Endothelial cell of umbilical vein (primary cell): ENCODE measurements around the gene CC2D1A. TPM values are rescaled to one million over a fixed set of nuclear protein-coding genes. Genes with fewer than 3 reads are reported as not detected.

Experiments
- BruUV-seq: library from RNA; stranded (reverse); fragments of 400-500 nt; replicated peaks from 2 replicates; lab custom pipeline; 2021; lab: Mats Ljungman, UMichigan
- CTCF ChIA-PET: fragments of 300-600, 350-600 bp; sonication (Branson Sonifier 250); formaldehyde crosslinking; loops from one replicate; lab custom pipeline; 2021; ENCODE audit warnings: antibody characterized with exemption, inconsistent platforms; lab: Charles Lee
- POLR2A ChIA-PET: fragments of 300-600, 350-600 bp; sonication (Branson Sonifier 250); formaldehyde crosslinking; loops from one replicate; lab custom pipeline; 2021; ENCODE audit warnings: antibody characterized with exemption, inconsistent platforms; lab: Charles Lee
- DNase-seq: peaks from one replicate; pipeline ENCODE4 v3.0.0-alpha.2; 2011; ENCODE audit warnings: low read depth, low spot score
- FAIRE-seq: peaks from 2 replicates; lab custom pipeline; 2011; peaks lifted over from hg19 to GRCh38; lab: Jason Lieb, UNC
- H2AFZ ChIP-seq: 2 replicates; pipeline ENCODE4 v1.6.0; 2012; ENCODE audit warnings: low read depth, low read length, control low read depth, inconsistent platforms
- H3K27ac ChIP-seq: 2 replicates; pipeline ENCODE4 v1.5.1; 2011; ENCODE audit warnings: low read depth, mild to moderate bottlenecking, control low read depth, low read length, moderate library complexity; ENCODE audit not compliant: insufficient read depth
- H3K27me3 ChIP-seq, 2 experiments: 2 replicates each; pipeline versions ENCODE4 v1.6.0 to v1.6.1; 2011; ENCODE audit warnings: low read length in 2 of 2, mixed read lengths in 1 of 2; ENCODE audit not compliant: control insufficient read depth in 2 of 2, insufficient read depth in 2 of 2
- H3K36me3 ChIP-seq, 2 experiments: 2 replicates in 1 of 2; 3 replicates in 1 of 2; pipeline ENCODE4 v1.5.1; 2011; ENCODE audit warnings: low read length in 2 of 2, mild to moderate bottlenecking in 1 of 2, moderate library complexity in 1 of 2; ENCODE audit not compliant: control insufficient read depth in 2 of 2, insufficient read depth in 2 of 2; ENCODE audit errors: extremely low read depth in 1 of 2
- H3K4me1 ChIP-seq: 3 replicates; pipeline ENCODE4 v1.5.1; 2011; ENCODE audit warnings: mild to moderate bottlenecking, low read length; ENCODE audit not compliant: control insufficient read depth, insufficient read depth; ENCODE audit errors: extremely low read depth
- H3K4me2 ChIP-seq: 2 replicates; pipeline ENCODE4 v1.6.1; 2011; ENCODE audit warnings: low read length, control low read depth, mixed read lengths; ENCODE audit not compliant: insufficient read depth
- H3K4me3 ChIP-seq, 3 experiments: fragments of 200-600 bp in 1 of 3; sonication (generic), shearing (Covaris generic) in 1 of 3; replicated peaks in 1 of 3; 2 replicates each; pipeline ENCODE4 v1.5.1; 2011 to 2016; ENCODE audit warnings: control low read depth in 3 of 3, low read length in 3 of 3, mild to moderate bottlenecking in 2 of 3, inconsistent platforms in 1 of 3, low read depth in 1 of 3, moderate library complexity in 1 of 3; ENCODE audit not compliant: insufficient read depth in 1 of 3
- H3K79me2 ChIP-seq: 2 replicates; pipeline ENCODE4 v1.6.0; 2012; ENCODE audit warnings: low read length, inconsistent platforms; ENCODE audit not compliant: control insufficient read depth, insufficient read depth
- H3K9ac ChIP-seq: replicated peaks from 2 replicates; pipeline ENCODE3; 2011; ENCODE audit warnings: low read length, control low read depth; ENCODE audit not compliant: insufficient read depth; ENCODE audit errors: extremely low read depth
- H3K9me1 ChIP-seq: replicated peaks from 3 replicates; pipeline ENCODE4 v1.6.0; 2011; ENCODE audit warnings: mild to moderate bottlenecking, low read length; ENCODE audit not compliant: control insufficient read depth, insufficient read depth; ENCODE audit errors: extremely low read depth
- H3K9me3 ChIP-seq: replicated peaks from 2 replicates; pipeline ENCODE4 v1.5.1; 2012; ENCODE audit warnings: low read length, inconsistent platforms; ENCODE audit not compliant: control insufficient read depth, insufficient read depth
- H4K20me1 ChIP-seq: replicated peaks from 2 replicates; pipeline ENCODE3; 2011; ENCODE audit warnings: mild to moderate bottlenecking, low read length; ENCODE audit not compliant: control insufficient read depth, insufficient read depth; ENCODE audit errors: extremely low read depth
- CTCF ChIP-seq, 2 donors: IDR thresholded peaks; 1 replicate in 1 of 2; 2 replicates in 1 of 2; pipeline ENCODE4 v1.5.1; 2011; ENCODE audit warnings: low read length in 2 of 2, mild to moderate bottlenecking in 2 of 2, moderate library complexity in 2 of 2, control low read depth in 1 of 2, inconsistent platforms in 1 of 2, low read depth in 1 of 2; ENCODE audit not compliant: insufficient read depth in 1 of 2; ENCODE audit errors: extremely low read depth in 1 of 2
- EZH2 ChIP-seq: IDR thresholded peaks from 2 replicates; pipeline ENCODE4 v1.6.1; 2012; ENCODE audit warnings: borderline replicate concordance, low read depth, mild to moderate bottlenecking, moderate library complexity, low read length, inconsistent platforms; ENCODE audit not compliant: severe bottlenecking
- MYC ChIP-seq: IDR thresholded peaks from one replicate; pipeline ENCODE4 v1.6.1; 2011; ENCODE audit warnings: mild to moderate bottlenecking, low read depth, low read length
- POLR2A ChIP-seq: IDR thresholded peaks from 2 replicates; pipeline ENCODE4 v1.6.1; 2012; ENCODE audit warnings: low read depth, mild to moderate bottlenecking, control low read depth, low read length
- POLR2AphosphoS5 ChIP-seq: IDR thresholded peaks from 2 replicates; pipeline ENCODE4 v1.6.1; 2012; ENCODE audit warnings: low read depth, mild to moderate bottlenecking, control low read depth, low read length, moderate library complexity; ENCODE audit not compliant: insufficient read depth
- dilution Hi-C: fragments of 300-500 bp; cut with MboI; formaldehyde crosslinking; loops from one replicate; pipeline ENCODE4 v1.15.0; 2019; ENCODE audit warnings: low sequenced_read_pairs; ENCODE audit not compliant: extremely low pct_ligation_motif_present
- intact Hi-C: fragments of 100-400 bp; cut with micrococcal nuclease; formaldehyde crosslinking; loops from one replicate; pipeline ENCODE4 v1.10.0; 2022
- polyA plus RNA-seq, 4 experiments: library from polyadenylated mRNA; depleted of rRNA in 3 of 4; stranded (reverse) in 3 of 4; unstranded in 1 of 4; fragments of >200 nt; gene quantifications; 2 replicates each; pipeline versions ENCODE4 v1.2.1 to v1.2.3, GENCODE V29; 2011 to 2012; ENCODE audit warnings: missing spikeins in 1 of 4
- total RNA-seq: library from RNA; stranded (reverse); gene quantifications from 2 replicates; pipeline ENCODE4 v1.2.3, GENCODE V29; 2021

The CC2D1A gene
- total and polyA plus RNA-seq, 2 donors (not counting 3 experiments of a cell fraction or from before 2014, with no cell fraction given), result 13.6 to 33.7 TPM

- BruUV-seq, result TSS peak; percentile 39
Observed at GRCh38 chr19:13930402-13930801, 24.4 kb downstream of the CC2D1A start.

More at GRCh38 chr19:13930402-13930801, 24.4 kb downstream of the CC2D1A start:
- FAIRE-seq (no peak), DNase-seq (no peak)
- intact Hi-C loops, result no loop called here
- ChIA-PET POLR2A (no interaction called here), CTCF (no interaction called here)
- Histone ChIP-seq H3K4me2 (no peak overlapping the region), H4K20me1 (no peaks in the 10 kb centered on the region), H3K4me1 (no peaks in the 10 kb centered on the region), H3K9ac (no peak overlapping the region), H2AFZ (no peak overlapping the region), H3K27me3 (no peaks in the 10 kb centered on the region), H3K27ac (no peak overlapping the region), H3K79me2 (no peaks in the 10 kb centered on the region), H3K4me3 (no peak overlapping the region), H3K36me3 (peaks cover 0 to 6% of the 10 kb centered on the region in 2 experiments), H3K9me1 (no peaks in the 10 kb centered on the region), H3K9me3 (no peaks in the 10 kb centered on the region)
- dilution Hi-C loops, result no loop called here
- TF ChIP-seq POLR2A, result no peak
- TF ChIP-seq CTCF (IDR thresholded peaks at IDR 0.05; ENCODE audit: extremely low read depth in 1 of 2, insufficient read depth in 1 of 2, low read depth in 1 of 2, low read length in 2 of 2), result no peak
- no peak for TF ChIP-seq POLR2AphosphoS5
- no peak for TF ChIP-seq MYC
- no peak for TF ChIP-seq EZH2
